H9 (cell line): ENCODE measurements around the gene PTPRN2. TPM values are rescaled to one million over a fixed set of nuclear protein-coding genes. Genes with fewer than 3 reads are reported as not detected.
A peak's percentile ranks its signal among the peaks of the same experiment; 100 is the strongest.

Experiments used
- DNase-seq: peaks from one replicate; pipeline ENCODE4 v3.0.0-alpha.2; 2017
- H2AFZ ChIP-seq: one replicate; pipeline ENCODE4 v1.6.1; 2013; ENCODE audit warnings: mild to moderate bottlenecking, low read length, control low read depth, moderate library complexity
- H2AK5ac ChIP-seq: 2 replicates; pipeline ENCODE4 v1.6.1; 2013; ENCODE audit warnings: low read length, control low read depth, mixed read lengths; ENCODE audit not compliant: insufficient read length
- H2BK120ac ChIP-seq: one replicate; pipeline ENCODE4 v1.6.1; 2013; ENCODE audit warnings: low read depth, mild to moderate bottlenecking, low read length, control low read depth, inconsistent platforms; ENCODE audit not compliant: poor library complexity, severe bottlenecking
- H2BK12ac ChIP-seq: 2 replicates; pipeline ENCODE4 v1.6.1; 2013; ENCODE audit warnings: low read length, control low read depth, mixed read lengths, low read depth; ENCODE audit not compliant: insufficient read length
- H2BK15ac ChIP-seq: 2 replicates; pipeline ENCODE4 v1.6.1; 2013; ENCODE audit warnings: low read depth, low read length, control low read depth
- H2BK20ac ChIP-seq: one replicate; pipeline ENCODE4 v1.6.1; 2013; ENCODE audit warnings: low read depth, mild to moderate bottlenecking, low read length, control low read depth, inconsistent platforms; ENCODE audit not compliant: poor library complexity, severe bottlenecking
- H2BK5ac ChIP-seq: 2 replicates; pipeline ENCODE4 v1.6.1; 2013; ENCODE audit warnings: low read length, control low read depth, mixed read lengths; ENCODE audit not compliant: insufficient read length
- H3K14ac ChIP-seq: 2 replicates; pipeline ENCODE4 v1.6.1; 2013; ENCODE audit warnings: low read length, control low read depth; ENCODE audit not compliant: insufficient read depth
- H3K18ac ChIP-seq: 2 replicates; pipeline ENCODE4 v1.6.1; 2013; ENCODE audit warnings: low read depth, mild to moderate bottlenecking, mixed read lengths, low read length, control low read depth; ENCODE audit not compliant: insufficient read length
- H3K23ac ChIP-seq: 2 replicates; pipeline ENCODE4 v1.6.1; 2013; ENCODE audit warnings: low read length, control low read depth, mixed read lengths, low read depth; ENCODE audit not compliant: insufficient read length
- H3K23me2 ChIP-seq: 2 replicates; pipeline ENCODE4 v1.6.1; 2013; ENCODE audit warnings: low read depth, mild to moderate bottlenecking, mixed read lengths, low read length, control low read depth; ENCODE audit not compliant: insufficient read length, poor library complexity, severe bottlenecking
- H3K27ac ChIP-seq: 2 replicates; pipeline ENCODE4 v1.5.1; 2013; ENCODE audit warnings: low read length, control low read depth, mixed read lengths, low read depth; ENCODE audit not compliant: insufficient read length
- H3K27me3 ChIP-seq: 2 replicates; pipeline ENCODE4 v1.6.1; 2013; ENCODE audit warnings: low read length, control low read depth, inconsistent platforms; ENCODE audit not compliant: insufficient read depth
- H3K4ac ChIP-seq: 2 replicates; pipeline ENCODE4 v1.6.1; 2013; ENCODE audit warnings: low read depth, mild to moderate bottlenecking, control low read depth, inconsistent platforms, low read length, moderate library complexity
- H3K4me1 ChIP-seq: 2 replicates; pipeline ENCODE4 v1.6.1; 2013; ENCODE audit warnings: low read length, control low read depth, inconsistent platforms; ENCODE audit not compliant: insufficient read depth
- H3K4me2 ChIP-seq: 2 replicates; pipeline ENCODE4 v1.6.1; 2013; ENCODE audit warnings: low read length, control low read depth, mixed read lengths; ENCODE audit not compliant: insufficient read length, insufficient read depth
- H3K56ac ChIP-seq: 2 replicates; pipeline ENCODE4 v1.6.1; 2013; ENCODE audit warnings: low read depth, mild to moderate bottlenecking, mixed read lengths, low read length, control low read depth; ENCODE audit not compliant: insufficient read length
- H3K79me1 ChIP-seq: 2 replicates; pipeline ENCODE4 v1.6.1; 2013; ENCODE audit warnings: low read depth, mild to moderate bottlenecking, moderate library complexity, low read length, control low read depth, inconsistent platforms; ENCODE audit not compliant: insufficient read depth, poor library complexity, severe bottlenecking
- H3K79me2 ChIP-seq: 2 replicates; pipeline ENCODE4 v1.6.1; 2013; ENCODE audit warnings: low read length, control low read depth, inconsistent platforms; ENCODE audit not compliant: insufficient read depth
- H3K9ac ChIP-seq: 2 replicates; pipeline ENCODE4 v1.6.1; 2013; ENCODE audit warnings: low read length, control low read depth, mixed read lengths; ENCODE audit not compliant: insufficient read length; ENCODE audit errors: extremely low read depth
- H3K9me3 ChIP-seq: one replicate; pipeline ENCODE4 v1.6.1; 2013; ENCODE audit warnings: low read depth, low read length, inconsistent platforms; ENCODE audit not compliant: control insufficient read depth
- H3T11ph ChIP-seq: one replicate; pipeline ENCODE4 v1.6.1; 2013; ENCODE audit warnings: mild to moderate bottlenecking, low read length, control low read depth, inconsistent platforms
- H4K20me1 ChIP-seq: one replicate; pipeline ENCODE4 v1.6.1; 2013; ENCODE audit not compliant: control insufficient read depth, insufficient read length, insufficient read depth
- H4K5ac ChIP-seq: 2 replicates; pipeline ENCODE4 v1.6.1; 2013; ENCODE audit warnings: low read depth, mild to moderate bottlenecking, mixed read lengths, low read length, control low read depth; ENCODE audit not compliant: insufficient read length
- H4K8ac ChIP-seq: replicated peaks from 2 replicates; pipeline ENCODE4 v1.6.1; 2013; ENCODE audit warnings: low read length, control low read depth, mixed read lengths, low read depth; ENCODE audit not compliant: insufficient read length
- H4K91ac ChIP-seq: 2 replicates; pipeline ENCODE4 v1.6.1; 2013; ENCODE audit warnings: low read depth, mild to moderate bottlenecking, moderate library complexity, mixed read lengths, low read length, control low read depth; ENCODE audit not compliant: insufficient read length
- H3K27ac Mint-ChIP-seq, 3 experiments: 2 replicates in 2 of 3; 3 replicates in 1 of 3; pipeline ENCODE4 v1.8.0; 2020 to 2021; ENCODE audit warnings: mixed read lengths in 3 of 3, mild to moderate bottlenecking in 1 of 3, moderate library complexity in 1 of 3
- H3K27me3 Mint-ChIP-seq: 2 replicates; pipeline ENCODE4 v1.8.0; 2021; ENCODE audit warnings: low read depth, mild to moderate bottlenecking, moderate library complexity, mixed read lengths
- H3K36me3 Mint-ChIP-seq, 3 experiments: 2 replicates in 2 of 3; 3 replicates in 1 of 3; pipeline ENCODE4 v1.8.0; 2020 to 2021; ENCODE audit warnings: low read depth in 3 of 3, mixed read lengths in 3 of 3; ENCODE audit not compliant: insufficient read depth in 1 of 3
- H3K4me1 Mint-ChIP-seq, 2 experiments: 2 replicates each; pipeline ENCODE4 v1.8.0; 2020; ENCODE audit warnings: mixed read lengths in 2 of 2
- H3K4me3 Mint-ChIP-seq, 2 experiments: 2 replicates in 1 of 2; 3 replicates in 1 of 2; pipeline ENCODE4 v1.8.0; 2020 to 2021; ENCODE audit warnings: mild to moderate bottlenecking in 2 of 2, mixed read lengths in 2 of 2, moderate library complexity in 1 of 2
- H3K9me3 Mint-ChIP-seq, 2 experiments: 2 replicates in 1 of 2; 3 replicates in 1 of 2; pipeline ENCODE4 v1.8.0; 2020; ENCODE audit warnings: mild to moderate bottlenecking in 2 of 2, mixed read lengths in 2 of 2, moderate library complexity in 1 of 2
- WGBS: extraction: QIAGEN DNeasy Blood & Tissue Kit; methylation state at CpG from one replicate; pipeline ENCODE4 v1.1.7; 2013; ENCODE audit warnings: missing lambda C conversion rate, low lambda C conversion rate, mixed read lengths; ENCODE audit not compliant: insufficient read length; ENCODE audit errors: extremely low coverage; 5-methylcytosine and 5-hydroxymethylcytosine counted together
- total RNA-seq: library from RNA; stranded (reverse); gene quantifications from 2 replicates; pipeline ENCODE4 v1.2.1, GENCODE V29; 2021
- TF ChIP-seq, protein P1 (sequence below): fragments of 200-600 bp; sonication (generic); conservative IDR thresholded peaks from 3 replicates; pipeline ENCODE4 v1.8.0; 2021; ENCODE audit warnings: antibody characterized with exemption, mild to moderate bottlenecking

The PTPRN2 gene
- total RNA-seq, 1 experiment from 2014 or later = 5.2 TPM

DNA sequence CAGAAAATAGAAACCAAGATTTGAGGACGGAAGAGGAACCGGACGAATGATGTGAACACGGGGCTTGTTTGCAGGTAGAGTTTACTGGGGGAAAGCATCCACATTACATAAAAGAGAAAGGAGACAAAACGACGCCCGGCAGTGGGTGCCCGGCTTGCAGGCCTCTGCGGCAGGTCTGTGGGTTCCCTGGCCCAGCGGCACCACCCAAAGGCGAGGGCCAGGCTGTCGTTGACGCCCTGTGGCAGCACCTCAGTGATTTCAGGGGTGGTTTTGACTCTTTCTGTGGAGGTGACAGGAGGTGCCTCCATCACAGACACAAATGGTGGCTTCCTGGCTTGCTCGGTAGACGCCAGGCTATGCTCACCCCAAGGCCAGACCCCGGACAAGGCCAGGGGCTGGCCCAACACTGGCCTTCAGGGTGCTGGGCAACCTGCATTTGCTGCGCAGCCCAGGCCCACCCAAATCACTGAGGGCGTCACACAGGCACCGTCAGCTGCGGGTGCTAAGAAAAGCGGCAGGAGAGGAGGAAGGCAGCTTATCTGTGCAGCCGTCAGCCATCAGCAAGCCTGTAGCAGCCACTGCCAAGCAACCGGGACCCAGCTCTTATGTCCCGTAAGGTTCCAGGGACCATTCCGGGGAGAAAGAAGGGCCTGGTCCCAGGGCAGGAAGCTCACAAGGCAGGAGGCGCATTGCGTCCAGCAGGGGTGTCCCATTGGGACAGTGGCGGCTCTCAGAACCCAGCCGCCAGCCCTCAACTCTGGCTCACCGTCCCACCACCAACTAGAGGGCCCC, 230.3 kb downstream of the PTPRN2 start:
- Histone ChIP-seq H3K79me2 (no peaks in the 10 kb centered on the region), H3K4ac (no peak overlapping the region), H2BK12ac (no peak overlapping the region), H3K27ac (no peak overlapping the region), H3T11ph (no peak overlapping the region), H2BK15ac (no peak overlapping the region), H2BK5ac (no peak overlapping the region), H3K56ac (no peak overlapping the region), H3K79me1 (no peaks in the 10 kb centered on the region), H3K4me1 (no peaks in the 10 kb centered on the region), H4K20me1 (no peaks in the 10 kb centered on the region), H3K14ac (no peak overlapping the region; the same call in 1 of the 2 replicates), H3K23ac (no peak overlapping the region), H4K5ac (no peak overlapping the region), H3K9ac (no peak overlapping the region), H4K8ac (no peak overlapping the region), H4K91ac (no peak overlapping the region), H2AK5ac (no peak overlapping the region), H3K9me3 (no peaks in the 10 kb centered on the region), H3K23me2 (peaks cover 1% of the 10 kb centered on the region), H3K4me2 (no peak overlapping the region), H3K18ac (no peak overlapping the region), H3K27me3 (no peaks in the 10 kb centered on the region; the same call in 1 of the 2 replicates), H2BK120ac (no peak overlapping the region), H2BK20ac (no peak overlapping the region), H2AFZ (no peak overlapping the region)
- no peak for DNase-seq
- H3K4me1 Mint-ChIP-seq = peaks cover 13 to 22% of the 10 kb centered on the region in 2 experiments
- H3K27ac Mint-ChIP-seq = peak overlapping the region in 1 of 3 experiments; percentile 87; a peak in 1 of 7 replicates
- H3K9me3 Mint-ChIP-seq = peaks cover 14 to 16% of the 10 kb centered on the region in 2 experiments
- no CpG with 5 or more reads among the region's 30 CpGs for WGBS
- H3K27me3 Mint-ChIP-seq = peaks cover 39% of the 10 kb centered on the region
- peaks cover 5 to 16% (median 5%) of the 10 kb centered on the region in 3 experiments; a peak in 5 of 7 replicates for H3K36me3 Mint-ChIP-seq
- H3K4me3 Mint-ChIP-seq = no peak overlapping the region
- TF ChIP-seq, protein P1, sequence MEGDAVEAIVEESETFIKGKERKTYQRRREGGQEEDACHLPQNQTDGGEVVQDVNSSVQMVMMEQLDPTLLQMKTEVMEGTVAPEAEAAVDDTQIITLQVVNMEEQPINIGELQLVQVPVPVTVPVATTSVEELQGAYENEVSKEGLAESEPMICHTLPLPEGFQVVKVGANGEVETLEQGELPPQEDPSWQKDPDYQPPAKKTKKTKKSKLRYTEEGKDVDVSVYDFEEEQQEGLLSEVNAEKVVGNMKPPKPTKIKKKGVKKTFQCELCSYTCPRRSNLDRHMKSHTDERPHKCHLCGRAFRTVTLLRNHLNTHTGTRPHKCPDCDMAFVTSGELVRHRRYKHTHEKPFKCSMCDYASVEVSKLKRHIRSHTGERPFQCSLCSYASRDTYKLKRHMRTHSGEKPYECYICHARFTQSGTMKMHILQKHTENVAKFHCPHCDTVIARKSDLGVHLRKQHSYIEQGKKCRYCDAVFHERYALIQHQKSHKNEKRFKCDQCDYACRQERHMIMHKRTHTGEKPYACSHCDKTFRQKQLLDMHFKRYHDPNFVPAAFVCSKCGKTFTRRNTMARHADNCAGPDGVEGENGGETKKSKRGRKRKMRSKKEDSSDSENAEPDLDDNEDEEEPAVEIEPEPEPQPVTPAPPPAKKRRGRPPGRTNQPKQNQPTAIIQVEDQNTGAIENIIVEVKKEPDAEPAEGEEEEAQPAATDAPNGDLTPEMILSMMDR = no peak
